MM.1S (cell line): ENCODE data around the gene MARCKS.

ENCODE experiments used
- CTCF ChIP-seq: fragments of 300-600 bp; sonication (generic); IDR thresholded peaks from 2 replicates; pipeline ENCODE4 v1.5.1; 2016; ENCODE audit warnings: antibody characterized with exemption, low read length, mixed read lengths
- EZH2 ChIP-seq: fragments of 300-600 bp; sonication (generic); optimal IDR thresholded peaks from 2 replicates; pipeline ENCODE3; 2017; ENCODE audit warnings: low read depth, mild to moderate bottlenecking, antibody characterized with exemption, low read length, mixed read lengths

- TF ChIP-seq CTCF (peak; percentile 66), EZH2 (no peak)
Observed at GRCh38 chr6:113909224-113909856, 52.2 kb downstream of the MARCKS start.
